CD4-positive, alpha-beta T cell treated with Interleukin-2 at 100 ng/mL for 4 hours (primary cell): ENCODE results near the gene CHST7.
"Not testable (repeated sequence)": the region's sequence is repeated elsewhere in the genome, so short reads cannot be mapped to it uniquely, and the experiment has no call there.

Experiments
- DNase-seq: peaks from one replicate; pipeline ENCODE4 v3.0.0-alpha.2; 2020; ENCODE audit warnings: low spot score

CHST7 gene, protein sequence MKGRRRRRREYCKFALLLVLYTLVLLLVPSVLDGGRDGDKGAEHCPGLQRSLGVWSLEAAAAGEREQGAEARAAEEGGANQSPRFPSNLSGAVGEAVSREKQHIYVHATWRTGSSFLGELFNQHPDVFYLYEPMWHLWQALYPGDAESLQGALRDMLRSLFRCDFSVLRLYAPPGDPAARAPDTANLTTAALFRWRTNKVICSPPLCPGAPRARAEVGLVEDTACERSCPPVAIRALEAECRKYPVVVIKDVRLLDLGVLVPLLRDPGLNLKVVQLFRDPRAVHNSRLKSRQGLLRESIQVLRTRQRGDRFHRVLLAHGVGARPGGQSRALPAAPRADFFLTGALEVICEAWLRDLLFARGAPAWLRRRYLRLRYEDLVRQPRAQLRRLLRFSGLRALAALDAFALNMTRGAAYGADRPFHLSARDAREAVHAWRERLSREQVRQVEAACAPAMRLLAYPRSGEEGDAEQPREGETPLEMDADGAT

DNA sequence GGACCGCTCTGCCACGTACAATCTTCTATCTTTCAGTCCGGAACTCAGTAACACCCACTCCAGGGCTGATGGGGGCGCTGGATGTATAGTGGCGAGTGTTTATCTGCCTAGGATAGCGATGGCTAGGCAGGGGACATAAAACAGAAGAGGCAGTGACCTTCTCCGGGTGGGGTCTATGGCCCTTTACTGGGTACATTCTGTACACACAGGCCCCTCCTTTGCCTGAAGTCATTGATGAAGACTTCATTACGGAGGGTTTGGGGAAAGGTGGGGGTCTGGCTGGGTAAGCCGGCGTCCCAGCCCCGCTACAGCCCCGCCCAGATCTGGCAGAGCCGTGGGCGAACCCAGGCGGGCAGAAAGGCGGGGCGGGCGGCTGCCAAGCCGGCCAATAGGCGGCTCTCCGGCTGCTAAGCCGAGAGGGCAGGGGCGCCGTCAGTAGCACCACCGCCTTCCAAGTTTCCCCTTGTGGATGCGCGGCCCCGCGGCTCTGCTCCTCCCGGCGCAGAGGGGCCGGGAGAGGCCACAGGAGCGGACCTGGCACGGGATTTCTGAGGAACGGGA is at the start of gene CHST7:
TSS of gene CHST7 (plus strand) at position 435 of the 561 bp plus-strand sequence. CDS start 167 bp downstream, outside the sequence.
- peak; percentile 59 for DNase-seq

DNA sequence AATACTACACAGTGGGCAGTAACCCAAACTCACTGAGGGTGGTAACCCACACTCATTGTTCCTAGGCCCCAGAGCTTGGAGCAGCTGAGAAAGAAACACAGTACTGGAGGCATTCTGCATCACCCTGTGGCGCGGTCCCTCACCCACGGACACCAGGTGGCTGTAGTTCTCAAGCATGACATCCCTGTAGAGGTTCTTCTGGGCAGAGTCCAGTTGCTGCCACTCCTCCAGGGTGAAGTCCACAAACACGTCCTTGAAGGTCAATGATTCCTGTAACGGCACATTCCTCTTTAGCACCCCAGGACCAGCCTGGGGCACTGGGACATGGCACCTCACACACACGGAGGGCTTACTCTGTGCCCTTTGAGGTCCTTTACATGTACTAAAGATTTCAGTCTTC is 44.9 kb upstream of the CHST7 start:
- not testable (repeated sequence) for DNase-seq

DNA sequence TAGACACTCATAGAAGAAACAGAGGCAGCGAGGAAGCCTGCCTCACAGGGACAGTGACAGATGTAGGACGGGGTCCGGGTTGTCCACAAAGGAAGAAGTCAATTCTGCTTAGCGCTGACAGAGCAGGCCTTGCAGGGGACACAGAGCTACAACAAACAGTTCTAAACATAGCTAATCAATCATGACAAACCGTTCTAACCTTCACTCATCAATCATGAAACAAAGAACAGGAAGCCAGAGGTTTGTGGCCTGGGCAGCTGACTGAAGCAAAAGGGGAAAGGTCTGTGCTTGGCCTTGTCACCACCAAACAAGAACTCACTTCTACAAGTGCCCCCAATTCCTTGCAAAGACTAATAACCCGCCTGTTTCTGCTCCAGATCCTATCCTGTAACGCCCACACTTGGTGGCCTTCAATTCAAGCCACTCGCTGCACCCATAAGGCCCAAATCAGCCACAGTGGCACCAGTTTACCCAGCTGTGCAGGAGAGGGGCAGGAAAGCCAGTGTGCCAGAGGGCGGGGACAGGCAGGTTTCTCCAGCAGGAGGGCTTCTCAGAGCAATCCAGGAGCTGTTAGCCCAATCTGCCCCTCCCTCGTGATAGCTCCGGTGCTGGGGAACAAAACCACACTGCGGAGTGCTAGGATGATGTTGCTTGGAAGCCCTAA is 43.7 kb upstream of the CHST7 start:
- not testable (repeated sequence) for DNase-seq

DNA sequence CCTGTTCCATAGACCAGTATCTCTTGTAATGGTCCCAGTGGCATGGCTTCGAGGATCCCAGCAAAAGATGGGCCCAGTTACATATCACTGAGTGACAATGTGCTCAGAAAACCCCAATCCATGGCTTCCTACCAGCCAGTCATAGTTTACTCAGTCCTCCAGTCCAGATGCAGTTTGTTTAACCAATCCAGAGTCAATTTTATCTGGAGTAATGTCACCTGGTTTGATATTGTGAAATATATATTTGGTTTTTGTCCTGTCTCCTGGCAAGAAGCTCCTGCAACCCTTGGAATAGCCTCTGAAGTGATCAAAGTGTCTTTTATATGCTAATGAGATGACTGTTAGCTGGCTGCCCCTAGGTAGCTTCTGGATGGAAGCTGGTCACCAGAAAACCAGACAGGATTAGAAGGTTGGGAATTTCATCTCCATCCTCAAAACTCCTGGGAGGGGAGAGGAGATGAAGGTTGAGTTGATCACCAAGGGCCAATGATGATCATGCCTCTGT is 43.1 kb upstream of the CHST7 start:
- DNase-seq, result not testable (repeated sequence)

DNA sequence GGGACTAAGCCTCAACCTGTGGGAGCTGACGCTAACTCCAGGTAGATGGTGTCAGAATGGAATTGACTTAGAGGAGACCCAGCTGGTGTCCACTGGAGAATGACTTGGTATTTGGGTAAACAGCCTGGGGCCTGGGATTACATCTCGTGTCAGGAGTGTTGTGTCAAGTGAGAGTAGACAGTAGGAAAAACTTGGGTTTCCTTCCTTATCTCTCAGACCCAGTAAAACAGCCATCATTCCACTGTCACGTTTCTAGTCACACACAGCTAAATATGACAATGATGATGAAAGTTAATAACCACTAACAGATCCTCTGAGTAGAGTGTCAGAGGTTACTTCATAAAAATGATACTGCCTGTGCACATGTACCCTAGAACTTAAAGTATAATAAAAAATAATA is 42.1 kb upstream of the CHST7 start:
- no peak for DNase-seq

DNA sequence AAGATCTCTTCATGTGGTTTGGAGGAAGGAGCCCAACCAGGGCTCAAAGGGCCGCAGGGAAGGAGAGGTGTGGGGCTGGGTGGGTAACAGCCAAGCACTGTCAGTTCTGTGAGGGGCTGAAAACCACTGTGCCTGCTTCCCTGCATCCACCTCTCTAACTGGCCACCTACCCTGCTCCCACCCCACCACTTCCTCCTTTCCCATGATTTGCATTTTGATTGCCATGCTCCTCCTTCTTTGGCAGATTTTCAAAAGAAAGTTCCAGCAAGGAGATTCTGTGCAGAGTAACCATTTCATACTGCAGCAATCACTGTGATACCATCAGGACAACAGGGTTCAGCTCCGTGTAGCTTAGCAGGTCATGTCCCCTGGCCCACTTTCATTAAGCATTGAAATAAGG is 30.1 kb upstream of the CHST7 start:
- no peak for DNase-seq

DNA sequence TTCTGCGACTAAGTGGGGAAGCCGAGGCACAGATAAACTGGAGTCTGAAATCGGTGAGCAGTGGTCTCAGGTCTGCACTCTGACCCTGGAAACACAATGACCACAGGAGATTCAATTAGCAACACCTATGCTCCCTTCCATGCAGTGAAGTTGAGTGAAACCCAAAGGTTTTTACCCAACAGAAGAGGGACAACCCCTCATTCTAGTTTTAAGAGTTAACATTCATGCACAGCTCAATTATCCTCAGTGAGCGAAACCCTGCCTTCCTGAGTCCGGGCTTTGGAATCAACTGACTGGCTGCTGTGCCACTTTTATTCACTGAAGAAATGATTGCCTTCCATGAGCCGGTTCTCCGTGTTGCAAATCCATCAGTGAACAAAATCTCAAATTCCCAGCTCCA is 29.0 kb upstream of the CHST7 start:
- DNase-seq, result not testable (repeated sequence)

DNA sequence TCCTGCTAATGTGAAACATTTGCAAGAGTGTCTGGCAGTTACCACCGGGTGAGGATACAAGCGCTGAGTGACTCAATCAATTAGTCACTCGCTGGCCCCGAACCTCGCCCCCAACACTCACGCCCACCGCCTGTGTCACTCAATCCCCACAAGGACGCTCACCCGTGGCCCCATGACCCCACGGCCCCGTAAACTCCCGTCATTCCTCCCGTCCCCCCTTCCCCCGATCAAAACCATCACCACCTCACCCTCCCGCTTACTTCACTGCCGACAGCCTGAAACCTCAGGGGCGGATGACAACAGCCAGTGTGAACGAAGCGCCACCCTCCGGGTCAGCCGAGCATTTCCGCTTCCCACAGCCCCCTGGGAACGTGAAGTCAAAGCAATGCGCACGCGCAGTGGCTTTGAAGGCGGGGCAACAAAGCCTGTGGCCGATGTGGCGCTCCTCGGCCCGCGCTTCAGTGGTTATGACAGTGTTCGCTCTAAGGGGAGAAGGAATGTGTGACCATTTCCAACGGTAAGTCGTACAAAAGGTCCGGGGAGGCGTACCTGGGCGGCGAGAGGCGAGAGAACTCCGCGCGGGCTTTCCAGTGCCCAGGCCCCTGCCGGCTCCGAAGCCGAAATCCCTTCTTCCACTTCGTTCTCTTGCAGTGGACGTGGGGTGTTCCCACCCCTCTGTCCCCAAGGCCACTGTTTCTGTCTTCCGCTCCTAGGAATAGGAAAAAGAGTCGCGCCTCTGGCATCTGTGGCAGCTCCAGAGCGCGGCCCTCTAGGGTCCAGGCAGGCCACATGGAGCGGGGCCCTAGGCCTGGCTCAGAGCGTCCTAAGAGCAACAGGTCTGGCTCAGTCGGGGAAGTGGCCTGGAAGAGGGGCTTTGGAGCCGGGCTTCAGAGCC is 28.2 kb upstream of the CHST7 start, which contains the start of gene ZNF674:
TSS of gene ZNF674 (minus strand) at position 311 of the 895 bp plus-strand sequence. CDS start 3,334 bp downstream, outside the sequence.
- peak; percentile 92 for DNase-seq

DNA sequence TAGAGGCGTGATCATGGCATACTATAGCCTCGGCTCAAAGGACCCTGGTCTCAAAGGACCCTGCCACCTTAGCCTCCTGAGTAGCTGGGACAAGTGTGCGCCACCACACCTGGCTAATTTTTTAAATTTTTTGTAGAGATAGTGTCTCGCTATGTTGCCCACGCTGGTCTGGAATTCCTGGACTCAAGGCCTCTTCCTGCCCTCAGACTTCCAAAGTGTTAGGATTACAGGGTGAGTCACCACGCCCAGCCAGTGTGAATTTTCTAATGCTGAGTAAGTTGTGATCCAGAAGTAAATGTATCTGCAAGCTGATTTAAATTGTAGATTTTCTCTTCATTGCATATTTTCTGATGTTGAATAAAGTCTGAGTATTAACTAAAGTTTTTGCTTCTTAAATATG is 25.7 kb upstream of the CHST7 start:
- DNase-seq, result no peak

DNA sequence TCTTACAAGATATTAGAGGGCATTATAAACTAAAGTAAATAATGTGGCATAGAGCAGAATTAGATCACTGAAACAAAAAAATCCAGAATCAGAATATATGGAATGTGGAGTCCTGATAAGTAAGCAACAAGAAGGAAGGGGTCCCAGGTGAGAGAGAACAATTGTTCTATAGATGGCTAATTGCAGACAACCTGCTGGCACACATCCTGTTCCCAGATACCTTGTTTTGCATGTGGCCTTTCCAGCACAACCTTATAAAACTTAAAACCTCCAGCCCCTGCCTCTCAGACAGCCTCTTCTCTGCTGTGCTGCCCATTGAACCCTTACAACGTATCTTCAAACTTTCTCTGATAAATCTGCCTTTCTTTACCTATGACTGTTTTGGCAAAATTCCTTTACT is 23.7 kb upstream of the CHST7 start:
- DNase-seq, result no peak

DNA sequence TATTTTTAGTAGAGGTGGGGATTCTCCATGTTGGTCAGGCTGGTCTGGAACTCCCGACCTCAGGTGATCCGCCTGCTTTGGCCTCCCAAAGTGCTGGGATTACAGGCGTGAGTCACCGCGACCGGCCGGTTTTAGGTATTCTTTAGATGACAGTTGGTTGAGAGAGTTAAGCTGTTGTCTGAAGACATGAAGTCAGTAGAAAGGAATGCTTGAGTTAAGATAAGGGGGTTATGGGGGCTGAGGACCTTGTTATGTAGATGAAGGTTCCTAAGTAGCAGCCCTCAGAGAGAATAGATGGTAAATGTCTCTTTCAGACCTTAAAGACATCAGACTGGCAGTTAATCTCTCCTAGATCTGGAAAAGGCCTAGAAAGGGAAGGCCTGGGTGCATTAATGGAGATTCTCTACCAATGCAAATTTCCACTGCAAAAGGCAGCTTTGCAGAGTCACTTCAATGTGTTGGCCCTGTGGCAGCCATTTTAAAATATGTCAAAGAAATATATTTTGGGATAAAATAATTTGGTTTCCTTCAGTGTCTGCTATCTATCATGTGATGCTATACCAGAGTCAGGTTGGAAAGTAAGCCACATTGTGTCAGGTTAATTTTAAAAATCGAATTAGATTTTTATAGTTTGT is 22.0 kb upstream of the CHST7 start:
- no peak for DNase-seq

DNA sequence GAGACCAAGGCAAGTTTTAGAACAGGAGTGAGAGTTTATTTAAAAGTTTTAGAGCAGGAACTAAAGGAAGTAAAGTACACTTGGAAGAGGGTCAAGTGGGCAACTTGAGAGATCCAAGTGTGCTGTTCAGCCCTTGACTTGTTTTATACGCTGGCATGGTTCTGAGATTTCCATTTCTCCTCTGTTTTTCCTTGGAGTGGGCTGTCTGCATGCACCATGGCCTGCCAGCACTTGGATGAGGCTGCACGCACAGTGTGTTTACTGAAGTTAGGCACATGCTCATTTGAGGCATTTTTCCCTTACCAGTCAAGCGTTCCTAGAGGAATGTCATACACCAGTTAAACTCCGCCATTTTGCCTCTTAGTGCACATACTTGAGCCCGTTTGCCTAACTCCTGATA is 19.6 kb upstream of the CHST7 start:
- no peak for DNase-seq

DNA sequence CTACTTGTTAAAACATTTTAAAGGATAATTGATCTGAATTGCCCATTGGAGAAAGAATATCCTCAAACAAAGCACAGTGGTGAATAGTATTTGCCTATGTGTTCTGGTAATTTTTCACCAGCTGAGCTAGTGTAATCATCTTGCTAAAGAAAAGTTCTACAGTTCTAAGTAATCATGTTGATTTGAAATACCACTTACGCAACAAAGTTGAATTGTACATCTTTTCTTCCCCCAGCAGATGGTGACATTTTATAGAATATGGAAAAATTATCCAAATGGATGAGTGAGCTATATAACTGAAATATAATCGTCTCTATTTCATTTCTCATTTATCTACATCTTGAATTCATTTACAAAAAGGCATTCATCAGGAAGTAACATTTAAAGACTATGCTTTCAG is 18.6 kb upstream of the CHST7 start:
- DNase-seq, result peak; percentile 26

DNA sequence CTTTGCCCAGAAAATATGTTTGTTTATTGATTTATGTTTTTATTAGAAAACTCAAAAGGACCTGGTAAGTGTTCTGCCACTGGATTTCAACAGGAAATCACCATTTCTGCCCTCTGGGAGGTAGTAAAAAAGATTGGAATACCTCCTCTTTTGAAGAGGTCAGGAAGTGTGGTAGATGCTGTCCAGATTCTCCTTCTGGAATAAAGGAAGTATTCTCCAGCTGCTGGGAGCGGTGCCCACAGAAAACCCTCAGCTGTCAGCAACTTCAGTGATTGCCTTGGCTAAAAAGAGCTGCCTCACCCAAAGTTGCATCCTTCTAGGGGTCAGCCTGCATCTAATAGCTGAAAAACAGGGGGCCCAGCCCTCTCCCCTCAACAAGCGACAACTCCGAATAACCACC is 14.5 kb upstream of the CHST7 start:
- DNase-seq, result no peak

DNA sequence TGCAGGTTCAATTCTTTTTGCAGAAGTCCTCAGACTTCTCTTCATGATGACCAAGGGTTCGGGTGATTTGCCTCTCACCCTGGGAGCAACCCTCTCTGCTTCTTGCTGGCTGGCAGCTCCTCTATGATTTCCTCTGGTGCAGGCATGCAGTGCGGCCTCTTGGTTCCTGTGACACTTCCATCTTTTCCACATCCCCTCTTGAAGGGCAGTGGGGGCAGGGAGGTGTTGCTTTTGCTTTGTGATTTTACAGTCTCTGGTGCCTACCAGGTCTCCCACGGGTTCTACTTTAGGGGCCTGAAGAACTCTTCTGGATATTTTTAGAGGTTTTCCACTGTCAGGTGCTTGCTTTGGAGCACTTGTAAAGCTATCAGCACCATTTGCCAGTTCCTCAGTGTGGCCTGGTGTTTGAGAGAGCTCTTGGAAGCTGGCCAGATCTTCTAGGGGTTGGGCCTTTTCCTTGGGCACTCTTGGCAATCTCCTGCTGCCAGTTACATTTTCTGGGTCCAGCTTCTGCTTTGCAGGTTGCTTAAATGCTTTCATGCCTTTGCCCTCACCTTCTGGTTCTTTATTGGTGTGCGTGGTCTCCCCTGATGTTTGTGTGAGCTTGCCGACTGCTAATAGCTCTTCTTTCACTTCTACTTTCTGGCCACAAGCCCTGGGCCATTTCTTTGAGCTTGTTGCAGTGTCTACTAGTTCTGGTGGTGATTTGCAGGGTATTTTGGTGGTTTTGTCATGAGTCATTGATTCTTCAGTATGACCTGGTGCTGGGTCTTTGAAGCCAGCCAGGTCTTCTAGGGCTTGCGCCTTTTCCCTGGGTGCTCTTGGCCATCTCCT is 11.5 kb upstream of the CHST7 start:
- DNase-seq, result peak; percentile 13

DNA sequence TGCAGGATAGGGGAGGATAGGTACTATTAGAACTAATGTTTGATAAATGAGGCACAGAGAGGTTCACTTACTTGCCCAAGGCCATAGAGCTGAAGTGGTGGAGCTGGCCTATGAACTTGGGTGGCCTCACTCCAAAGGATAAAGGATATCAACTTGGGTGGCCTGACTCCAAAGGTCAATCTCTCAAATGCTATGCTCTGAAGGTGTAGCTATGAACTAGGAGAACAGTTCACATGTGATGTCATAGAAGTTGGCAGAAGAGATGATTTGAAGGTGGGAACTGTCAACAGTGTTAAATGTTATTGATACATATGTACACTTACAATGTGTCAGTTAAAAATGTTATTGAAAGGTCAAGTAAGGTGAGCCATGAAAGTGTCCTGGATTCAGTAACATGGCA is 6.2 kb upstream of the CHST7 start:
- DNase-seq, result no peak

DNA sequence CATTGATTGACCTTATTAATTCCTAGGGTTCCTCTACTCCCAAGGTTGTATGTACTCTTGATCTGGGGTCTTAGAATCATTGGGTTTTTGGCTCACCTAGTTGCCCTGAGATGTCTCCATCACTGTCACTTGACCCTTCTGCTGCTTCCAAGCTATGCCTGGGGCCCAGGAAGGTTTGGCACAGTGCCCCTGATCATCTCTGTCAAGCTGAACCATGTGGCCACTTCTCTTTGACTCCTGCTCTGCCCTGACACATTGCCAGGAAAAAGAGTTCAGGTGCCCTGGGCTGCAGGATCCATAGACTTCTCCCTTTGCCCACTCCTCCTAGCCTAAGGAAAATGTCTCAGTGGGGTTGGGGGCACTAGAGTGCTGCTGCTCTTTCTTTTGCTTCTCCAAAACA is 3.9 kb upstream of the CHST7 start:
- no peak for DNase-seq

DNA sequence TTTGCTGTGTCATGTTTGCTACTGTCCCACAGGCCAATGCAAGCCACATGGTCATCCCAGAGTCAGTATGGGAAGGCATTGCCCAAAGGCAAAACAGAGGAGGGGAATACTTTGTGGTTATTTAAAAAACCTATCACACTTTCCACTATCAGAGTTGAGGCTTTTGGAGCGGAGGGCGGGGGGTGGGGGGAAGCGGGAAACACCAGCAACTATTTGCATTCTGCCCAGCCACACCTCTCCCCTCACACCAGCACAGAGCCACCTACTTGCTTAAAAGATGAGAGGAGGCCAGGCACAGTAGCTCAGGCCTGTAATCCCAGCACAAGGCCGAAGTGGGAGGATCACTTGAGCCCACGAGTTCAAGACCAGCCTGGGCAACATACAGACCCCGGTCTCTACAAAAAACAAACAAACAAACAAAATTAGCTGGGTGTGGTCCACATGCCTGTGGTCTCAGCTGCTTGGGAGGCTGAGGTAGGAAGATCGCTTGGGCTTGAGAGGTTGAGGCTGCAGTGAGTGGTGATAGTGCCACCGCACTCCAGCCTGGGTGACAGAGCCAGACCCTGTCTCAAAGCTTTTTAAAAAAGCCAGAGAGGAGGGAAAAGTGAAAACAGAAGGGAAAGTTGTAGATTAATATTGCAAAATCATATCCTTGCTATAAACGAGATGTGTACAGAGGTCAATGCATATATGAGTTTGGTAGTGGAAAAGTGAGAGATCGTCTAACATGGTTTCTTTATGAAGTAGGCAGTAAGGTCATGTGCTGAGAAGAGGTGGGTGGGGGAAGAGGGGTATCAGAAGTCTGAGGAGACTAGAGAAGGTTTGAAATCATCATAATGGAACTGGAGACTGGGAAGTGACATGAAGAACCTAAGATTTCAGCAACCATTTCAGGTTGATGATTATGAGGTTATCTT is 1.9 kb upstream of the CHST7 start:
- no peak for DNase-seq

DNA sequence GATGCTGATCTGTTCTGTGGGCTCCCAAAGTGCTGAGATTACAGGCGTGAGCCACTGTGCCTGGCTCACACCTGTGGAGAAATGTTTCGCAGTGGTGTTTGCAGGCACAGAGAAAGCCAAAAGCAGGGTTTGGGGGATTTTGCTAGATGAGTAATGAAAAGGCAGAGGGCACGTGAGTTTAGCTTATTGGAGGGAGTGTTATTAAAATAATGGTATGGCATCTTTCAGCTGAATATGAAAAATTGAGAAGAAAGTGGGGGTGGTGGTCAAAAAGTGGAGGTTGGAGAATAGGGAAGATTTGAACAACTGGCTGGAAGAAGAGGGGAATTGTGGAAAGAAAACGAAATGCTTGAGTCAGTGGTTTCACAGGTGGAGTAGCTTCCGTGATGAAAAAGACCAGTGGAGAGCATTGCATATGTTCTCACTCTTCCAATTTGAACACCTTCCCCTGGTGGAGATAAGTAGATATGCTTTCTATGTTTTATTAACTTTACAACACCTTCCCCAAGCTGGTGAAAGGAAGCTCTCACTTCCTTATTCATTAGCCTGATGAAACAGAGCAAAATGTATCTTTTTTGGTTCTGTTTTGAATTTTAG is 1.1 kb upstream of the CHST7 start:
- DNase-seq, result peak; percentile 63
